HL-60 (cell line): Measurements from ENCODE around the gene SNCA.
A peak's percentile ranks its signal among the peaks of the same experiment; 100 is the strongest.

Experiments used
- DNase-seq, 2 experiments: peaks; one replicate each; pipeline ENCODE4 v3.0.0-alpha.2; 2010 to 2020; ENCODE audit warnings: low read depth in 1 of 2, low spot score in 1 of 2
- H3K27ac ChIP-seq: fragments of 250-450 bp; sonication (Bioruptor Pico); replicated peaks from 2 replicates; pipeline ENCODE4 v1.5.1; 2020; ENCODE audit warnings: mild to moderate bottlenecking, moderate library complexity
- H3K27me3 ChIP-seq: fragments of 250-450 bp; sonication (Bioruptor Pico); 2 replicates; pipeline ENCODE4 v1.5.1; 2021; ENCODE audit warnings: mild to moderate bottlenecking, moderate library complexity; ENCODE audit not compliant: insufficient read depth, poor library complexity, severe bottlenecking
- H3K4me3 ChIP-seq: replicated peaks from 2 replicates; pipeline ENCODE4 v1.5.1; 2011; ENCODE audit warnings: mild to moderate bottlenecking, control low read depth, low read length; ENCODE audit not compliant: insufficient read depth
- CTCF ChIP-seq: IDR thresholded peaks from one replicate; pipeline ENCODE4 v1.5.1; 2011; ENCODE audit warnings: low read length, control low read depth, inconsistent platforms; ENCODE audit not compliant: insufficient read depth
- GABPA ChIP-seq: IDR thresholded peaks from 2 replicates; pipeline ENCODE4 v1.6.1; 2012; ENCODE audit warnings: low read depth
- POLR2AphosphoS5 ChIP-seq: IDR thresholded peaks from 2 replicates; pipeline ENCODE4 v1.6.1; 2012; ENCODE audit warnings: low read depth
- REST ChIP-seq: IDR thresholded peaks from 2 replicates; pipeline ENCODE4 v1.6.1; 2012; ENCODE audit warnings: low read depth; ENCODE audit not compliant: insufficient replicate concordance
- SPI1 ChIP-seq: IDR thresholded peaks from 2 replicates; pipeline ENCODE4 v1.6.1; 2012; ENCODE audit warnings: low read depth, mild to moderate bottlenecking, borderline replicate concordance
- long read RNA-seq: library from polyadenylated mRNA; unstranded; transcript quantifications from one replicate; pipeline ENCODE4 v2.0.0, GENCODE V29; 2020

SNCA gene
- long read RNA-seq = 0 reads

- DNase-seq = no peak
- peak within 1 kb of the TSS; percentile 37 for H3K4me3 ChIP-seq
- no peak within 1 kb of the TSS for H3K27ac ChIP-seq
- TF ChIP-seq CTCF (no peak), REST (no peak), POLR2AphosphoS5 (no peak), GABPA (no peak), SPI1 (no peak)
- H3K27me3 ChIP-seq = peaks cover 38% of the 10 kb centered on the region
Measured at GRCh38 chr4:89836897-89837384, at the start of gene SNCA. Gene SNCA (minus strand): TSS chr4:89837161. CDS start chr4:89835667, 1,494 bp downstream.

GRCh38 chr4:89879215-89879614 is 42.3 kb upstream of the SNCA start:
- Histone ChIP-seq H3K4me3 (no peak overlapping the region), H3K27me3 (no peaks in the 10 kb centered on the region), H3K27ac (no peak overlapping the region)
- no peak for DNase-seq
- TF ChIP-seq REST = no peak

GRCh38 chr4:89878611-89879010 is 41.6 kb upstream of the SNCA start:
- TF ChIP-seq GABPA = no peak
- no peak for TF ChIP-seq CTCF
- TF ChIP-seq SPI1 = no peak
- TF ChIP-seq POLR2AphosphoS5 = no peak
- no peak for TF ChIP-seq REST
- DNase-seq = no peak
- H3K27ac ChIP-seq = no peak overlapping the region
- no peaks in the 10 kb centered on the region for H3K27me3 ChIP-seq
- H3K4me3 ChIP-seq = no peak overlapping the region

GRCh38 chr4:89876548-89876947 is 39.6 kb upstream of the SNCA start:
- TF ChIP-seq POLR2AphosphoS5 (no peak), SPI1 (no peak), CTCF (no peak)
- no peak for DNase-seq
- H3K27ac ChIP-seq = no peak overlapping the region
- no peak overlapping the region for H3K4me3 ChIP-seq
- no peaks in the 10 kb centered on the region for H3K27me3 ChIP-seq
